B cell (primary cell): ENCODE data around the gene ADGRF5. TPM values are rescaled to one million over a fixed set of nuclear protein-coding genes. Genes with fewer than 3 reads are reported as not detected.

ENCODE experiments used
- ATAC-seq: fragments of 200-7000 bp; cut with Tn5 transposase; one replicate; pipeline ENCODE4 v1.10.0; 2021; ENCODE audit warnings: low read depth, mild to moderate bottlenecking, moderate number of reproducible peaks, moderate library complexity
- CTCF ChIA-PET: fragments of 350-600 bp; sonication (Branson Sonifier 250); formaldehyde crosslinking; loops from one replicate; lab custom pipeline; 2021; ENCODE audit warnings: antibody characterized with exemption, inconsistent platforms; lab: Charles Lee
- POLR2A ChIA-PET: fragments of 350-600 bp; sonication (Branson Sonifier 250); formaldehyde crosslinking; loops from one replicate; lab custom pipeline; 2021; ENCODE audit warnings: antibody characterized with exemption; lab: Charles Lee
- DNase-seq: peaks from one replicate; pipeline ENCODE4 v3.0.0; 2013
- H2AFZ ChIP-seq: 2 replicates; pipeline ENCODE4 v1.6.1; 2012; ENCODE audit warnings: mild to moderate bottlenecking, low read depth, low read length; ENCODE audit not compliant: insufficient read depth, poor library complexity, severe bottlenecking
- H3K27ac ChIP-seq, 2 donors: 1 replicate in 1 of 2; 2 replicates in 1 of 2; pipeline ENCODE4 v1.5.1; 2012 to 2013; ENCODE audit warnings: low read length in 2 of 2, mild to moderate bottlenecking in 2 of 2, moderate library complexity in 1 of 2
- H3K27me3 ChIP-seq, 4 experiments: fragments of 200-600 bp in 1 of 4; sonication (generic) in 1 of 4; replicated peaks in 1 of 4; 1 replicate in 2 of 4; 2 replicates in 2 of 4; pipeline versions ENCODE4 v1.6.1 to v1.7.0; 2013 to 2016; ENCODE audit warnings: low read length in 3 of 4, mild to moderate bottlenecking in 2 of 4, mixed read lengths in 1 of 4, moderate library complexity in 1 of 4; ENCODE audit not compliant: insufficient read depth in 4 of 4, control insufficient read depth in 3 of 4; ENCODE audit errors: control extremely low read depth in 1 of 4
- H3K36me3 ChIP-seq, 2 experiments: replicated peaks in 1 of 2; 1 replicate in 1 of 2; 2 replicates in 1 of 2; pipeline versions ENCODE4 v1.6.1 to v1.7.1; 2013; ENCODE audit warnings: low read length in 1 of 2; ENCODE audit not compliant: insufficient read depth in 2 of 2, control insufficient read depth in 1 of 2; ENCODE audit errors: control extremely low read depth in 1 of 2, extremely low read depth in 1 of 2
- H3K4me1 ChIP-seq, 2 donors: fragments of 200-600 bp in 1 of 2; sonication (generic) in 1 of 2; 1 replicate in 1 of 2; 2 replicates in 1 of 2; pipeline versions ENCODE4 v1.5.1 to v1.6.1; 2013 to 2017; ENCODE audit warnings: low read length in 2 of 2; ENCODE audit not compliant: control insufficient read depth in 2 of 2, insufficient read depth in 2 of 2
- H3K4me2 ChIP-seq: replicated peaks from 2 replicates; pipeline ENCODE3; 2012; ENCODE audit warnings: mild to moderate bottlenecking, low read depth, low read length; ENCODE audit not compliant: poor library complexity, severe bottlenecking
- H3K4me3 ChIP-seq, 5 experiments: fragments of 200-600 bp in 1 of 5; sonication (generic) in 1 of 5; 1 replicate in 3 of 5; 2 replicates in 2 of 5; pipeline versions ENCODE4 v1.5.1 to v1.7.0; 2011 to 2016; ENCODE audit warnings: low read length in 4 of 5, mild to moderate bottlenecking in 4 of 5, low read depth in 2 of 5, control low read depth in 1 of 5, moderate library complexity in 1 of 5; ENCODE audit not compliant: insufficient read depth in 1 of 5; ENCODE audit errors: control extremely low read depth in 1 of 5, extremely low read depth in 1 of 5
- H3K79me2 ChIP-seq: fragments of 200-600 bp; sonication (generic); one replicate; pipeline ENCODE4 v1.6.0; 2016; ENCODE audit warnings: low read length; ENCODE audit not compliant: control insufficient read depth, insufficient read depth
- H3K9ac ChIP-seq: fragments of 200-600 bp; sonication (generic); 2 replicates; pipeline ENCODE4 v1.6.1; 2017; ENCODE audit warnings: mild to moderate bottlenecking, low read length, moderate library complexity
- H3K9me3 ChIP-seq, 3 donors: one replicate each; pipeline versions ENCODE4 v1.6.1 to v1.7.1; 2013; ENCODE audit warnings: low read length in 2 of 3; ENCODE audit not compliant: control insufficient read depth in 2 of 3, insufficient read depth in 1 of 3; ENCODE audit errors: control extremely low read depth in 1 of 3
- H4K20me1 ChIP-seq: 2 replicates; pipeline ENCODE4 v1.6.0; 2012; ENCODE audit warnings: mild to moderate bottlenecking, low read length; ENCODE audit not compliant: insufficient read depth, control insufficient read depth, poor library complexity, severe bottlenecking
- H3K27ac Mint-ChIP-seq: one replicate; pipeline ENCODE4 v1.8.0; 2021; ENCODE audit warnings: mixed read lengths
- H3K27me3 Mint-ChIP-seq: one replicate; pipeline ENCODE4 v1.8.0; 2021; ENCODE audit warnings: mixed read lengths
- H3K4me1 Mint-ChIP-seq: one replicate; pipeline ENCODE4 v1.8.0; 2021; ENCODE audit warnings: mixed read lengths
- H3K4me3 Mint-ChIP-seq: one replicate; pipeline ENCODE4 v1.8.0; 2021; ENCODE audit warnings: mixed read lengths
- H3K9me3 Mint-ChIP-seq: one replicate; pipeline ENCODE4 v1.8.0; 2022; ENCODE audit warnings: mixed read lengths; ENCODE audit not compliant: insufficient read depth
- EZH2 ChIP-seq: IDR thresholded peaks from 2 replicates; pipeline ENCODE4 v1.6.1; 2012; ENCODE audit warnings: borderline replicate concordance, low read depth, mild to moderate bottlenecking, moderate library complexity, low read length; ENCODE audit not compliant: insufficient read depth, poor library complexity, severe bottlenecking
- WGBS: methylation state at CpG from one replicate; pipeline ENCODE4 v1.1.5; 2013; ENCODE audit warnings: missing lambda C conversion rate; ENCODE audit not compliant: insufficient coverage; 5-methylcytosine and 5-hydroxymethylcytosine counted together
- intact Hi-C: fragments of 100-400 bp; cut with micrococcal nuclease; formaldehyde crosslinking; loops from one replicate; pipeline ENCODE4 v1.10.0; 2022
- polyA plus RNA-seq: library from polyadenylated mRNA; depleted of rRNA; stranded (reverse); fragments of >200 nt; gene quantifications from 2 replicates; pipeline ENCODE4 v1.2.3, GENCODE V29; 2012
- total RNA-seq, 2 donors: library from RNA; stranded (reverse); fragments of 120-200 nt in 1 of 2; gene quantifications; 1 replicate in 1 of 2; 2 replicates in 1 of 2; pipeline versions ENCODE4 v1.2.3 to v1.2.4, GENCODE V29; 2013 to 2022
- TF ChIP-seq, protein P1 (sequence below): fragments of 200-600 bp; IDR thresholded peaks from one replicate; pipeline ENCODE4 v1.8.0; 2022; ENCODE audit warnings: antibody characterized with exemption, mild to moderate bottlenecking

Gene ADGRF5
- total and polyA plus RNA-seq, 2 donors (not counting 1 experiment from before 2014, with no cell fraction given), result not detected

DNA sequence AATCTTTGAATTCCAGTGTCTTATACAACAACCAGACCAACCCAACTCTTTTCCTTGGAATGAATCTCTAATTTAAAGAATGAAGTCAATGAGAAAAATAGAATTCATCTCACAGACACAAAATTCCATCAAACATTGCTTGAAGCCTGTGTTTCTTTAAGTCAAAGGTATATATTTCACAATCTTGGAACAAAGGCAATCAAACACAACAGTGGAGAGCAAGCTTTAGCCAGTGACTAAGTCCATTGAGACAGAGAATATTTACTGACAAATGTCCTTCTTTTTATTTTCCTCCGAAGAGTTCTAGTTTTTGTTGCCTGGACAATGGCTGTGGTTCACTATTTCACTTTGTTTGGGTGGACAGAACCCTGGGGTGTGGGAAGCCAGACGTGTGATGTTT is 92.8 kb downstream of the ADGRF5 start:
- WGBS, result 96% methylated on average over 2 of the region's 2 CpGs
- no peak for ATAC-seq
- Histone ChIP-seq H3K36me3 (no peaks in the 10 kb centered on the region), H3K9me3 (no peaks in the 10 kb centered on the region), H3K9ac (no peak overlapping the region), H3K79me2 (no peaks in the 10 kb centered on the region), H3K27me3 (no peaks in the 10 kb centered on the region), H2AFZ (no peak overlapping the region), H3K27ac (no peak overlapping the region), H3K4me3 (no peak overlapping the region), H3K4me2 (no peak overlapping the region), H4K20me1 (no peaks in the 10 kb centered on the region), H3K4me1 (no peaks in the 10 kb centered on the region)
- H3K27ac Mint-ChIP-seq, result no peak overlapping the region
- H3K4me3 Mint-ChIP-seq, result no peak overlapping the region
- H3K9me3 Mint-ChIP-seq, result no peaks in the 10 kb centered on the region
- CTCF ChIA-PET, result no interaction called here
- peaks cover 7% of the 10 kb centered on the region for H3K27me3 Mint-ChIP-seq
- peaks cover 9% of the 10 kb centered on the region for H3K4me1 Mint-ChIP-seq
- POLR2A ChIA-PET, result no interaction called here
- intact Hi-C loops, result no loop called here
- TF ChIP-seq EZH2, result no peak
- TF ChIP-seq, protein P1, sequence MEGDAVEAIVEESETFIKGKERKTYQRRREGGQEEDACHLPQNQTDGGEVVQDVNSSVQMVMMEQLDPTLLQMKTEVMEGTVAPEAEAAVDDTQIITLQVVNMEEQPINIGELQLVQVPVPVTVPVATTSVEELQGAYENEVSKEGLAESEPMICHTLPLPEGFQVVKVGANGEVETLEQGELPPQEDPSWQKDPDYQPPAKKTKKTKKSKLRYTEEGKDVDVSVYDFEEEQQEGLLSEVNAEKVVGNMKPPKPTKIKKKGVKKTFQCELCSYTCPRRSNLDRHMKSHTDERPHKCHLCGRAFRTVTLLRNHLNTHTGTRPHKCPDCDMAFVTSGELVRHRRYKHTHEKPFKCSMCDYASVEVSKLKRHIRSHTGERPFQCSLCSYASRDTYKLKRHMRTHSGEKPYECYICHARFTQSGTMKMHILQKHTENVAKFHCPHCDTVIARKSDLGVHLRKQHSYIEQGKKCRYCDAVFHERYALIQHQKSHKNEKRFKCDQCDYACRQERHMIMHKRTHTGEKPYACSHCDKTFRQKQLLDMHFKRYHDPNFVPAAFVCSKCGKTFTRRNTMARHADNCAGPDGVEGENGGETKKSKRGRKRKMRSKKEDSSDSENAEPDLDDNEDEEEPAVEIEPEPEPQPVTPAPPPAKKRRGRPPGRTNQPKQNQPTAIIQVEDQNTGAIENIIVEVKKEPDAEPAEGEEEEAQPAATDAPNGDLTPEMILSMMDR, result no peak
- DNase-seq, result no peak

DNA sequence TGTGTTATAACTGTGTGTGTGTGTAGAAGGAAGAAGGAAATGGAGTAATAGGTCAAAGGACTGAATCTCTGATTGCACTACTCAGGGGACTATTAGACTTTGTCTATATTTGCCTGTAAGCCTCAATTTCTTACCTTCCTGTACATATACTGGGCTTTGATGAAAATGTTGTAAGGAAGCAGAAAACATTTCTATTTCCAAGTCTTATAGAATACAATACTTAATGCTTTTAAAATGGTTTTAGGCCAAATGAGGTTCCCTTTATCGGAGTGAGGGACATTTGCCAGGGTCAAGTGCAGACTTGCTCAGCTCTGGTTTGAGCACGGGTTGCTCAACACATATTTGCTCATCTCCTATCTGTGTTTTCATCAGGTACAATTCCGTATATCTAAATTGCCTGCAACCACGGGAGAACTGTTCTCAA is 100.3 kb downstream of the ADGRF5 start:
- Histone ChIP-seq H2AFZ (no peak overlapping the region), H3K9me3 (no peaks in the 10 kb centered on the region), H3K9ac (no peak overlapping the region), H3K27ac (no peak overlapping the region), H4K20me1 (no peaks in the 10 kb centered on the region), H3K4me2 (no peak overlapping the region), H3K4me3 (no peak overlapping the region), H3K4me1 (no peaks in the 10 kb centered on the region), H3K27me3 (no peaks in the 10 kb centered on the region), H3K79me2 (no peaks in the 10 kb centered on the region), H3K36me3 (no peaks in the 10 kb centered on the region)
- ChIA-PET POLR2A (no interaction called here), CTCF (no interaction called here)
- WGBS, result no CpG with 5 or more reads among the region's 4 CpGs
- Mint-ChIP-seq H3K4me1 (no peaks in the 10 kb centered on the region), H3K4me3 (no peak overlapping the region), H3K27ac (no peak overlapping the region), H3K27me3 (no peaks in the 10 kb centered on the region), H3K9me3 (no peaks in the 10 kb centered on the region)
- ATAC-seq (no peak), DNase-seq (no peak)
- intact Hi-C loops, result no loop called here
- TF ChIP-seq, protein P1, result no peak
- no peak for TF ChIP-seq EZH2
